HEK293 (cell line): Measurements from ENCODE around the gene NUP153.
"Not testable (repeated sequence)": the region's sequence is repeated elsewhere in the genome, so short reads cannot be mapped to it uniquely, and the experiment has no call there.

Experiments used
- CTCF ChIA-PET: fragments of 350-600 bp; formaldehyde crosslinking; extraction: SDS; loops from one replicate; lab custom pipeline; 2021; ENCODE audit warnings: antibody characterized with exemption; lab: Yijun Ruan, JAX
- POLR2A ChIA-PET: fragments of 300-600 bp; formaldehyde crosslinking; extraction: SDS; loops from one replicate; lab custom pipeline; 2020; ENCODE audit warnings: antibody characterized with exemption, inconsistent platforms; lab: Yijun Ruan, JAX
- H3K27ac ChIP-seq: fragments of 200-500 bp; sonication (Bioruptor generic); 2 replicates; pipeline ENCODE4 v1.5.1; 2014; ENCODE audit warnings: low read depth, low read length, control low read depth, inconsistent platforms; ENCODE audit errors: extremely low read depth
- H3K36me3 ChIP-seq, 2 experiments: fragments of 200-500 bp in 1 of 2; sonication (Bioruptor generic) in 1 of 2; 1 replicate in 1 of 2; 2 replicates in 1 of 2; pipeline ENCODE4 v1.5.1; 2014 to 2017; ENCODE audit warnings: inconsistent platforms in 2 of 2, low read length in 2 of 2; ENCODE audit not compliant: control insufficient read depth in 2 of 2, insufficient read depth in 1 of 2
- H3K4me1 ChIP-seq: fragments of 200-500 bp; sonication (Bioruptor generic); 2 replicates; pipeline ENCODE4 v1.5.1; 2014; ENCODE audit warnings: mild to moderate bottlenecking, low read length, inconsistent platforms; ENCODE audit not compliant: control insufficient read depth, insufficient read depth
- H3K4me3 ChIP-seq: 2 replicates; pipeline ENCODE4 v1.5.1; 2011; ENCODE audit warnings: low read depth, mild to moderate bottlenecking, control low read depth, low read length, moderate library complexity
- H3K9me3 ChIP-seq: fragments of 200-500 bp; sonication (Bioruptor generic); 2 replicates; pipeline ENCODE4 v1.5.1; 2014; ENCODE audit warnings: low read depth, low read length, inconsistent platforms; ENCODE audit not compliant: control insufficient read depth, insufficient read depth
- KLF1 ChIP-seq: fragments of 450-650 bp; formaldehyde crosslinking; IDR thresholded peaks from 2 replicates; pipeline ENCODE4 v1.5.1; 2016; ENCODE audit warnings: missing biosample characterization, missing genetic modification characterization
- OVOL3 ChIP-seq: fragments of 450-650 bp; formaldehyde crosslinking; IDR thresholded peaks from 2 replicates; pipeline ENCODE4 v1.5.1; 2016; ENCODE audit warnings: missing biosample characterization, missing genetic modification characterization
- RBAK ChIP-seq: fragments of 450-650 bp; formaldehyde crosslinking; IDR thresholded peaks from 2 replicates; pipeline ENCODE4 v1.5.1; 2016; ENCODE audit warnings: missing biosample characterization, missing genetic modification characterization
- REPIN1 ChIP-seq: fragments of 450-650 bp; formaldehyde crosslinking; IDR thresholded peaks from 2 replicates; pipeline ENCODE4 v1.5.1; 2017; ENCODE audit warnings: missing biosample characterization, missing genetic modification characterization, low read depth
- ZFP37 ChIP-seq: fragments of 450-650 bp; formaldehyde crosslinking; IDR thresholded peaks from 2 replicates; pipeline ENCODE4 v1.5.1; 2016; ENCODE audit warnings: missing biosample characterization, missing genetic modification characterization
- ZNF112 ChIP-seq: fragments of 450-650 bp; formaldehyde crosslinking; IDR thresholded peaks from 2 replicates; pipeline ENCODE4 v1.5.0; 2017; ENCODE audit warnings: missing biosample characterization, missing genetic modification characterization
- ZNF121 ChIP-seq: fragments of 450-650 bp; formaldehyde crosslinking; IDR thresholded peaks from 2 replicates; pipeline ENCODE4 v1.5.1; 2016; ENCODE audit warnings: missing biosample characterization, missing genetic modification characterization
- ZNF157 ChIP-seq: fragments of 450-650 bp; formaldehyde crosslinking; IDR thresholded peaks from 2 replicates; pipeline ENCODE4 v1.5.1; 2016; ENCODE audit warnings: missing biosample characterization, missing genetic modification characterization
- ZNF16 ChIP-seq: fragments of 450-650 bp; formaldehyde crosslinking; IDR thresholded peaks from 2 replicates; pipeline ENCODE4 v1.5.1; 2016; ENCODE audit warnings: low read depth, missing biosample characterization, missing genetic modification characterization
- ZNF175 ChIP-seq: fragments of 450-650 bp; formaldehyde crosslinking; IDR thresholded peaks from 2 replicates; pipeline ENCODE4 v1.5.1; 2016; ENCODE audit warnings: missing biosample characterization, missing genetic modification characterization
- ZNF354C ChIP-seq: fragments of 450-650 bp; formaldehyde crosslinking; IDR thresholded peaks from 2 replicates; pipeline ENCODE4 v1.5.1; 2016; ENCODE audit warnings: missing biosample characterization, missing genetic modification characterization, low read depth, borderline replicate concordance
- ZNF433 ChIP-seq: fragments of 450-650 bp; formaldehyde crosslinking; IDR thresholded peaks from 2 replicates; pipeline ENCODE4 v1.5.1; 2016; ENCODE audit warnings: missing biosample characterization, missing genetic modification characterization, low read depth
- ZNF514 ChIP-seq: fragments of 450-650 bp; formaldehyde crosslinking; IDR thresholded peaks from 2 replicates; pipeline ENCODE4 v1.5.1; 2016; ENCODE audit warnings: missing biosample characterization, missing genetic modification characterization
- ZNF530 ChIP-seq: fragments of 450-650 bp; formaldehyde crosslinking; IDR thresholded peaks from 2 replicates; pipeline ENCODE4 v1.5.1; 2016; ENCODE audit warnings: low read depth, missing biosample characterization, missing genetic modification characterization
- ZNF549 ChIP-seq: fragments of 450-650 bp; IDR thresholded peaks from 2 replicates; pipeline ENCODE4 v1.5.1; 2018; ENCODE audit warnings: missing biosample characterization, missing genetic modification characterization, mild to moderate bottlenecking, inconsistent platforms, moderate library complexity
- ZNF677 ChIP-seq: fragments of 450-650 bp; IDR thresholded peaks from 2 replicates; pipeline ENCODE4 v1.5.0; 2018; ENCODE audit warnings: missing biosample characterization, mild to moderate bottlenecking, missing genetic modification characterization, moderate library complexity
- ZXDB ChIP-seq: fragments of 450-650 bp; formaldehyde crosslinking; IDR thresholded peaks from 2 replicates; pipeline ENCODE4 v1.5.1; 2016; ENCODE audit warnings: missing biosample characterization, missing genetic modification characterization
- TF ChIP-seq, protein P1 (sequence below): fragments of 450-650 bp; formaldehyde crosslinking; IDR thresholded peaks from 2 replicates; pipeline ENCODE4 v1.5.1; 2016; ENCODE audit warnings: missing biosample characterization, missing genetic modification characterization
- TF ChIP-seq, protein P2 (sequence below): fragments of 450-650 bp; formaldehyde crosslinking; IDR thresholded peaks from 2 replicates; pipeline ENCODE4 v1.5.1; 2017; ENCODE audit warnings: missing biosample characterization, mild to moderate bottlenecking, missing genetic modification characterization, moderate library complexity
- TF ChIP-seq, protein P3 (sequence below): fragments of 450-650 bp; formaldehyde crosslinking; IDR thresholded peaks from 2 replicates; pipeline ENCODE4 v1.5.1; 2016; ENCODE audit warnings: missing biosample characterization, missing genetic modification characterization, low read depth

The NUP153 gene

DNA sequence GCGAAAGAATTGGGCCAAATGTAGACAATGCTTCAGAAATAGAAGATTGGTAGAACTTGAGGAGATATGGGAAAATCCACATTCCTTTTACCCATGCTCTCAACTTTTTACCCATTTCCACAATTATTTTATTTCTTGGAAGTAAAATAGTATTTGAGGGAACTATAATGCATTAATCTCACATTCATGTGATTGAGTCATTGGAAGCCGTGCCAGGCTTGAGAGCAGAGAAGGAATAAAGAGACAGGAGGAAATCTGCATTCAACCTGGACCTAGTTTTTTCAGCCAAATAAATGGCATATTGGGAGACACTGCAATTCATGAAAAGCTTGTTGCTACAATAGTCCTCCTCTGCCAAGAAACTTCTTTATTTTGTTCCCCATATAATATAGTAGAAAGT is 2.8 kb upstream of the NUP153 start:
- TF ChIP-seq ZNF514 (tag by site-specific recombination) (no peak), ZNF530 (tag by site-specific recombination) (no peak), ZFP37 (tag by site-specific recombination) (no peak), ZNF157 (tag by site-specific recombination) (no peak), ZNF354C (tag by site-specific recombination) (no peak)
- POLR2A ChIA-PET, result no interaction called here
- Histone ChIP-seq H3K9me3 (no peaks in the 10 kb centered on the region), H3K4me1 (no peaks in the 10 kb centered on the region; the same call in 1 of the 2 replicates), H3K27ac (no peak overlapping the region), H3K36me3 (no peaks in the 10 kb centered on the region), H3K4me3 (no peak overlapping the region)
- CTCF ChIA-PET, result interaction anchor here (0.6 kb wide), 1 partner anchor 85 kb away, joined by 3 read pairs; no protein-coding TSS in a partner anchor

DNA sequence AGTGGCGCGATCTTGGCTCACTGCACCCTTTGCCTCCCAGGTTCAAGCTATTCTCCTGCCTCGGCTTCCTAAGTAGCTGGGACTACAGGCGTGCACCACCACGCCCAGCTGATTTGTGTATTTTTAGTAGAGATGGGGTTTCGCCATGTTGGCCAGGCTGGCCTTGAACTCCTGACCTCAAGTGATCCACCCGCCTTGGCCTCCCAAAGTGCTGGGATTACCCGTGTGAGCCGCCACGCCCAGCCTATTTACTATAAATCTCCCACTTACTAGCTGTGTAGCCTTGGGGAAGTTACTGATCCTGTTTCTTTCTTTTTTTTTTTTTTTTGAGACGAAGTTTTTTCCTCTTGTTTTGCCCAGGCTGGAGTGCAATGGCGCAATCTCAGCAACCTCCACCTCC is 1.3 kb upstream of the NUP153 start:
- not testable (repeated sequence) for H3K4me1 ChIP-seq, H3K27ac ChIP-seq, H3K4me3 ChIP-seq, H3K9me3 ChIP-seq, H3K36me3 ChIP-seq
- TF ChIP-seq KLF1 (tag by site-specific recombination), result peak; percentile 36
- ChIA-PET CTCF (interaction anchor here (0.6 to 1.7 kb wide), 4 partner anchors 11 to 1331 kb away, joined by 3 to 4 read pairs (median 3); no protein-coding TSS in a partner anchor), POLR2A (interaction anchor here (0.7 to 3.2 kb wide), 3 partner anchors 108 to 355 kb away, joined by 3 to 20 read pairs (median 4); partner anchors contain the start of genes CAP2 and FAM8A1)

DNA sequence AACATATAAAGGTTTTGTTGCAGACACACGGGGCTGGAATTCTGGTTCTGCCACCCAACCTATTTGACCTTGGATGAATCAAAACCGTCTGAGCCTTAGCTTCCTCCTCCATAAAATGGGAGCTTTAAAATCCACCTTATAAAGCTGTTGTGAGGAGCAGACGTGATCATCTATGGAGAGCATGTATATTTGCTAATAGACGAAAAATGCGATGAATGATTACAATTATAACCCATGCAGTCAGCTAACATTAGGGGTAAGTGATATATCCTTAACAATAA is 586 bp upstream of the NUP153 start:
- TF ChIP-seq ZNF112 (tag by site-specific recombination) (no peak), REPIN1 (tag by site-specific recombination) (no peak)
- TF ChIP-seq, protein P1, sequence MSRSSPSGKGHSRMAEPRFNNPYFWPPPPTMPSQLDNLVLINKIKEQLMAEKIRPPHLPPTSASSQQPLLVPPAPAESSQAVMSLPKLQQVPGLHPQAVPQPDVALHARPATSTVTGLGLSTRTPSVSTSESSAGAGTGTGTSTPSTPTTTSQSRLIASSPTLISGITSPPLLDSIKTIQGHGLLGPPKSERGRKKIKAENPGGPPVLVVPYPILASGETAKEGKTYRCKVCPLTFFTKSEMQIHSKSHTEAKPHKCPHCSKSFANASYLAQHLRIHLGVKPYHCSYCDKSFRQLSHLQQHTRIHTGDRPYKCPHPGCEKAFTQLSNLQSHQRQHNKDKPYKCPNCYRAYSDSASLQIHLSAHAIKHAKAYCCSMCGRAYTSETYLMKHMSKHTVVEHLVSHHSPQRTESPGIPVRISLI (tag by site-specific recombination), result 0 out of 2 replicates have a peak, but pooled peaks have one; percentile 7
- H3K4me1 ChIP-seq, result peaks cover 6% of the 10 kb centered on the region
- CTCF ChIA-PET, result interaction anchor here (0.6 to 1.7 kb wide), 4 partner anchors 12 to 1330 kb away, joined by 3 to 4 read pairs (median 3); no protein-coding TSS in a partner anchor
- H3K27ac ChIP-seq, result no peak overlapping the region; the same call in 1 of the 2 replicates
- H3K9me3 ChIP-seq, result no peaks in the 10 kb centered on the region
- H3K4me3 ChIP-seq, result peak overlapping the region; percentile 96
- POLR2A ChIA-PET, result interaction anchor here (0.7 to 3.2 kb wide), 15 partner anchors 8 to 314 kb away, joined by 3 to 22 read pairs (median 4); partner anchors contain the start of genes CAP2 and FAM8A1
- no peaks in the 10 kb centered on the region for H3K36me3 ChIP-seq

DNA sequence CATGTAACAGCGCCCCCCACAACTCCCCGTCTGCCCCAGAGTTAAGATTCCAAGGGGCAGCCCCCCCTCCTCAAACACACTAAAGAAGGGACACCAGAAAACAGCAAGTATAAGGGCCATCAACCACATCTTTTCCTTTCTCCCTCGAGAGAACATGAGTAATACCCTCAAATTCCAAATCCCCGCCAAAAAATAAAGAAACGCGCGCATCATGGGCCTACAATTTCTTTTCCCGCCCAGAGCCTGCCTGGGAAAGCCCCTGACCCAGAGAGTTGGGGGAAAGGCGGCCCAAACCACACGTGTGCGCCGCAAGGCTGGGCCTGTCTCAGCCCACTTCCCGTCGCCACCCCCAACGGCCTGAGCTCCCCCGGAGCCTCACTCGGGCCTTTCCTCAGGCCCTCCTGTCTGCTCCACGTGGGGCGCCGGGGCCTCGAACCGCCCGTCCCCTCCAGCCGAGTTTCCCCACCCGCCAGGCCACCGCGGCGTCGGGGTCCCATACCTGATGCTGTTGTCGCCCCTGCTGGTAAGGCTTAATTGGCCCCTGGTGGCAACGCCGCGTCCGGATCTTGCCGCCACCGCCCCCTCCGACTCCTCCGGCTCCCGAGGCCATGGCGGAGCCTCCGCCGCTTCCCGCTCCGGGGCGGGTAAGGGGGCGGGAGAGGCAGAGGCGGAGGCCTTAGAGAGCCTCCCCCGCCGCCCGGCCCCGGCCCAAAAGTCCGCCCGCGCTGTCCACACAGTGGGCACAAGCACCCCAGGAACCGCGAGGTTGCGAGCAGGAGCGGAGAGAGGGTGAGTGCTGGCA is 746 bp downstream of the NUP153 start:
- Histone ChIP-seq H3K9me3 (no peaks in the 10 kb centered on the region), H3K27ac (peak overlapping the region; percentile 95), H3K4me1 (peaks cover 6% of the 10 kb centered on the region), H3K4me3 (peak overlapping the region; percentile 96), H3K36me3 (no peaks in the 10 kb centered on the region)
- ChIA-PET POLR2A (interaction anchor here (0.5 to 3.2 kb wide), 14 partner anchors 9 to 665 kb away, joined by 3 to 22 read pairs (median 6); partner anchors contain the start of gene FAM8A1), CTCF (no interaction called here)
- TF ChIP-seq ZXDB (tag by site-specific recombination), result peak; percentile 95
- TF ChIP-seq, protein P2, sequence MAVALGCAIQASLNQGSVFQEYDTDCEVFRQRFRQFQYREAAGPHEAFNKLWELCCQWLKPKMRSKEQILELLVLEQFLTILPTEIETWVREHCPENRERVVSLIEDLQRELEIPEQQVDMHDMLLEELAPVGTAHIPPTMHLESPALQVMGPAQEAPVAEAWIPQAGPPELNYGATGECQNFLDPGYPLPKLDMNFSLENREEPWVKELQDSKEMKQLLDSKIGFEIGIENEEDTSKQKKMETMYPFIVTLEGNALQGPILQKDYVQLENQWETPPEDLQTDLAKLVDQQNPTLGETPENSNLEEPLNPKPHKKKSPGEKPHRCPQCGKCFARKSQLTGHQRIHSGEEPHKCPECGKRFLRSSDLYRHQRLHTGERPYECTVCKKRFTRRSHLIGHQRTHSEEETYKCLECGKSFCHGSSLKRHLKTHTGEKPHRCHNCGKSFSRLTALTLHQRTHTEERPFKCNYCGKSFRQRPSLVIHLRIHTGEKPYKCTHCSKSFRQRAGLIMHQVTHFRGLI, result peak; percentile 45; the same call in 1 of the 2 replicates
- peak; percentile 7; the same call in 1 of the 2 replicates for TF ChIP-seq ZNF16
- TF ChIP-seq, protein P3, sequence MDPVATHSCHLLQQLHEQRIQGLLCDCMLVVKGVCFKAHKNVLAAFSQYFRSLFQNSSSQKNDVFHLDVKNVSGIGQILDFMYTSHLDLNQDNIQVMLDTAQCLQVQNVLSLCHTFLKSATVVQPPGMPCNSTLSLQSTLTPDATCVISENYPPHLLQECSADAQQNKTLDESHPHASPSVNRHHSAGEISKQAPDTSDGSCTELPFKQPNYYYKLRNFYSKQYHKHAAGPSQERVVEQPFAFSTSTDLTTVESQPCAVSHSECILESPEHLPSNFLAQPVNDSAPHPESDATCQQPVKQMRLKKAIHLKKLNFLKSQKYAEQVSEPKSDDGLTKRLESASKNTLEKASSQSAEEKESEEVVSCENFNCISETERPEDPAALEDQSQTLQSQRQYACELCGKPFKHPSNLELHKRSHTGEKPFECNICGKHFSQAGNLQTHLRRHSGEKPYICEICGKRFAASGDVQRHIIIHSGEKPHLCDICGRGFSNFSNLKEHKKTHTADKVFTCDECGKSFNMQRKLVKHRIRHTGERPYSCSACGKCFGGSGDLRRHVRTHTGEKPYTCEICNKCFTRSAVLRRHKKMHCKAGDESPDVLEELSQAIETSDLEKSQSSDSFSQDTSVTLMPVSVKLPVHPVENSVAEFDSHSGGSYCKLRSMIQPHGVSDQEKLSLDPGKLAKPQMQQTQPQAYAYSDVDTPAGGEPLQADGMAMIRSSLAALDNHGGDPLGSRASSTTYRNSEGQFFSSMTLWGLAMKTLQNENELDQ (tag by site-specific recombination), result no peak
- TF ChIP-seq ZNF175 (tag by site-specific recombination), result no peak
- TF ChIP-seq ZNF677 (tag by site-specific recombination), result no peak
- no peak for TF ChIP-seq ZNF549 (tag by site-specific recombination)
- no peak for TF ChIP-seq RBAK (tag by site-specific recombination)
- peak; percentile 35; the same call in 1 of the 2 replicates for TF ChIP-seq OVOL3
- TF ChIP-seq ZNF433, result no peak
- TF ChIP-seq ZNF121 (tag by site-specific recombination), result no peak; the same call in 1 of the 2 replicates
